K562 (cell line): ENCODE data around the gene SAP130. TPM values are rescaled to one million over a fixed set of nuclear protein-coding genes. Genes with fewer than 3 reads are reported as not detected.
A peak's percentile ranks its signal among the peaks of the same experiment; 100 is the strongest.

Experiments used
- ATAC-seq: fragments of 200-7000 bp; cut with Tn5 transposase; 3 replicates; pipeline ENCODE4 v1.9.1; 2020; ENCODE audit warnings: moderate library complexity
- BruUV-seq: library from RNA; stranded (reverse); fragments of 400-500 nt; replicated peaks from 2 replicates; lab custom pipeline; 2021; lab: Mats Ljungman, UMichigan
- CTCF ChIA-PET: fragments of 300-600 bp; formaldehyde crosslinking; extraction: SDS; loops from one replicate; lab custom pipeline; 2021; ENCODE audit warnings: low intra/inter-chr PET ratio; lab: Yijun Ruan, JAX
- POLR2A ChIA-PET: fragments of 300-600, 350-650 bp; sonication (Branson Sonifier 250); formaldehyde crosslinking; extraction: SDS; loops from one replicate; lab custom pipeline; 2021; ENCODE audit warnings: antibody characterized with exemption, inconsistent platforms; lab: Yijun Ruan, JAX
- DNase-seq, 4 experiments: peaks; one replicate each; pipeline versions ENCODE4 v3.0.0 to v3.0.0-alpha.2; 2011 to 2018; ENCODE audit warnings: low spot score in 3 of 4, mixed read lengths in 3 of 4; ENCODE audit errors: extremely low read depth in 1 of 4
- FAIRE-seq: peaks from 2 replicates; lab custom pipeline; 2011; peaks lifted over from hg19 to GRCh38; lab: Jason Lieb, UNC
- H2AFZ ChIP-seq: 2 replicates; pipeline ENCODE4 v1.6.0; 2011; ENCODE audit warnings: low read depth, low read length, control low read depth, inconsistent platforms
- H3K27ac ChIP-seq: fragments of 200-600 bp; 3 replicates; pipeline ENCODE4 v1.8.0; 2011; ENCODE audit warnings: low read depth, mild to moderate bottlenecking, control low read depth, inconsistent platforms, low read length, moderate library complexity, mixed read lengths; ENCODE audit errors: extremely low read depth
- H3K27me3 ChIP-seq, 2 experiments: fragments of 300-600 bp in 1 of 2; 2 replicates in 1 of 2; 3 replicates in 1 of 2; pipeline versions ENCODE4 v1.6.0 to v1.8.0; 2011; ENCODE audit warnings: inconsistent platforms in 2 of 2, low read length in 2 of 2, mild to moderate bottlenecking in 1 of 2, mixed read lengths in 1 of 2, moderate library complexity in 1 of 2; ENCODE audit not compliant: control insufficient read depth in 2 of 2, insufficient read depth in 2 of 2
- H3K36me3 ChIP-seq: fragments of 300-600 bp; 3 replicates; pipeline ENCODE4 v1.8.0; 2011; ENCODE audit warnings: mild to moderate bottlenecking, low read length, inconsistent platforms; ENCODE audit not compliant: control insufficient read depth, insufficient read depth
- H3K4me1 ChIP-seq, 2 experiments: fragments of 200-600 bp in 1 of 2; replicated peaks in 1 of 2; 2 replicates in 1 of 2; 3 replicates in 1 of 2; pipeline versions ENCODE4 v1.5.1 to v1.8.0; 2011; ENCODE audit warnings: inconsistent platforms in 2 of 2, low read length in 2 of 2, mild to moderate bottlenecking in 1 of 2, mixed read lengths in 1 of 2, moderate library complexity in 1 of 2; ENCODE audit not compliant: control insufficient read depth in 2 of 2, insufficient read depth in 2 of 2
- H3K4me2 ChIP-seq: 2 replicates; pipeline ENCODE4 v1.6.1; 2011; ENCODE audit warnings: low read length, control low read depth, inconsistent platforms, mixed read lengths; ENCODE audit not compliant: insufficient read depth
- H3K4me3 ChIP-seq: fragments of 200-600 bp; sonication (generic), shearing (Covaris generic); 2 replicates; pipeline ENCODE4 v1.5.1; 2016; ENCODE audit warnings: control low read depth, inconsistent platforms
- H3K79me2 ChIP-seq: fragments of 200-600 bp; 3 replicates; pipeline ENCODE4 v1.8.0; 2011; ENCODE audit warnings: low read length, inconsistent platforms; ENCODE audit not compliant: control insufficient read depth, insufficient read depth
- H3K9ac ChIP-seq, 2 experiments: 2 replicates each; pipeline versions ENCODE4 v1.6.0 to v1.6.1; 2011; ENCODE audit warnings: low read depth in 2 of 2, low read length in 2 of 2, control low read depth in 1 of 2, inconsistent platforms in 1 of 2, mild to moderate bottlenecking in 1 of 2, mixed read lengths in 1 of 2; ENCODE audit not compliant: insufficient read depth in 1 of 2
- H3K9me1 ChIP-seq: one replicate; pipeline ENCODE4 v1.6.0; 2011; ENCODE audit warnings: inconsistent platforms, mild to moderate bottlenecking, low read length, moderate library complexity; ENCODE audit not compliant: control insufficient read depth, insufficient read depth
- H3K9me3 ChIP-seq: replicated peaks from 2 replicates; pipeline ENCODE4 v1.5.1; 2011; ENCODE audit warnings: low read depth, low read length, inconsistent platforms; ENCODE audit not compliant: control insufficient read depth, insufficient read depth
- H4K20me1 ChIP-seq: replicated peaks from 2 replicates; pipeline ENCODE4 v1.6.1; 2011; ENCODE audit warnings: low read length, inconsistent platforms, mixed read lengths; ENCODE audit not compliant: control insufficient read depth, insufficient read depth
- FOXJ2 ChIP-seq: fragments of 200-800 bp; sonication (Bioruptor generic); IDR thresholded peaks from 2 replicates; pipeline ENCODE4 v1.6.1; 2016; ENCODE audit warnings: missing genetic modification characterization, missing compliant biosample characterization
- JUNB ChIP-seq: fragments of 450-650 bp; formaldehyde crosslinking; conservative IDR thresholded peaks from 2 replicates; pipeline ENCODE4 v1.4.0; 2020; ENCODE audit warnings: mild to moderate bottlenecking
- RBM25 ChIP-seq: fragments of 200-400 bp; formaldehyde crosslinking; IDR thresholded peaks from 2 replicates; pipeline ENCODE4 v1.6.1; 2018; ENCODE audit warnings: low read length, low read depth, moderate library complexity; ENCODE audit not compliant: severe bottlenecking
- ZC3H11A ChIP-seq: IDR thresholded peaks from 2 replicates; pipeline ENCODE4 v1.6.1; 2012; ENCODE audit warnings: low read depth, low read length, improper control_type of control experiment
- ZNF121 ChIP-seq: sonication (generic); formaldehyde crosslinking; conservative IDR thresholded peaks from 2 replicates; pipeline ENCODE4 v1.8.0; 2022; ENCODE audit warnings: missing genetic modification reagents
- ZNF133 ChIP-seq: fragments of 250-450 bp; sonication (Bioruptor Pico); IDR thresholded peaks from 2 replicates; pipeline ENCODE4 v1.4.0; 2020; ENCODE audit warnings: mild to moderate bottlenecking
- ZNF232 ChIP-seq: sonication (generic); formaldehyde crosslinking; IDR thresholded peaks from 2 replicates; pipeline ENCODE4 v1.8.0; 2022; ENCODE audit warnings: mild to moderate bottlenecking, missing genetic modification reagents
- ZNF57 ChIP-seq: fragments of 450-650 bp; formaldehyde crosslinking; IDR thresholded peaks from 2 replicates; pipeline ENCODE4 v1.4.0; 2020; ENCODE audit warnings: mild to moderate bottlenecking, moderate library complexity
- WGBS: fragments of 100-300 bp; shearing (Covaris generic); methylation state at CpG from one replicate; pipeline ENCODE4 v1.1.6; 2016; ENCODE audit warnings: low coverage, mixed read lengths; ENCODE audit not compliant: insufficient coverage; ENCODE audit errors: missing lambda C conversion rate; 5-methylcytosine and 5-hydroxymethylcytosine counted together
- in situ Hi-C: fragments of 300-500 bp; cut with MboI; formaldehyde crosslinking; loops from 4 replicates; pipeline ENCODE4 v1.15.0; 2018; ENCODE audit warnings: inconsistent platforms, mixed read lengths
- intact Hi-C: fragments of 100-400 bp; cut with micrococcal nuclease; formaldehyde crosslinking; loops from 2 replicates; pipeline ENCODE4 v1.14.2; 2022
- polyA plus RNA-seq, 8 experiments: library from polyadenylated mRNA; depleted of rRNA in 4 of 8; stranded (reverse) in 5 of 8; unstranded in 3 of 8; fragments of >200 nt; fragmentation: Nextera tagmentation in 2 of 8; fragmentation: Illumina TruSeq in 1 of 8; extraction: Ambion mirVana in 2 of 8; extraction: Trizol in 1 of 8; gene quantifications; 2 replicates each; pipeline versions ENCODE4 v1.2.1 to v1.2.3, GENCODE V29; 2011 to 2014; ENCODE audit warnings: inconsistent platforms in 1 of 8, missing spikeins in 1 of 8
- total RNA-seq, 7 experiments: library from RNA; depleted of rRNA in 6 of 7; stranded (reverse); fragments of >200 nt in 6 of 7; fragmentation: Illumina TruSeq in 2 of 7; extraction: Trizol in 2 of 7; gene quantifications; 2 replicates each; pipeline versions ENCODE4 v1.2.1 to v1.2.3, GENCODE V29; 2011 to 2021; ENCODE audit warnings: low replicate concordance in 1 of 7
- TF ChIP-seq, protein P1 (sequence below): fragments of 200-400 bp; formaldehyde crosslinking; IDR thresholded peaks from 2 replicates; pipeline ENCODE4 v1.6.1; 2017; ENCODE audit warnings: mild to moderate bottlenecking, low read depth, low read length, moderate library complexity
- TF ChIP-seq, protein P2 (sequence below): conservative IDR thresholded peaks from 2 replicates; pipeline ENCODE4 v1.6.1; 2011; ENCODE audit warnings: low read depth, mild to moderate bottlenecking, low read length; ENCODE audit not compliant: control insufficient read depth

The SAP130 gene
- total and polyA plus RNA-seq, 9 of the 15 experiments (the other 6 are each of a cell fraction or from before 2014, with no cell fraction given): 4.5 to 33.4 (median 7.4) TPM

DNA sequence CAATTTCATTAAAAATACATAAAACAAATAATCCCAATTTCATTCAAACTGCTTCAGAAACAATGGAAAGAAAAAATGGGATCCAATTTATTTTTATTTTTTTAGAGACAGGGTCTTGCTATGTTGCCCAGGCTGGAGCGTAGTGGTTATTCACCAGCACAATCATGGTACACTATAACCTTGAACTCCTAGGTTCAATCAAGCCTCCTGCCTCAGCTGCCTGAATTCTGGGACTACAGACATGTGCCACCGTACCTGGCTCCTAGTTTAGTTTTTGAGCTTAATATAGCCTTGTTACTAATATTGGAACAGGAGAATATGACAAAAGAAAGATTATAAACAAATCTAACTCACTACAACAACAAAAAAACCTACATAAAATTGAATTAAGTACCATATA is 34.2 kb downstream of the SAP130 start:
- no peak for ATAC-seq
- WGBS: 76% methylated on average over 2 of the region's 2 CpGs
- peak; percentile 15 for FAIRE-seq
- Histone ChIP-seq H2AFZ (no peak overlapping the region), H3K4me2 (no peak overlapping the region), H3K9ac (no peak overlapping the region), H3K9me3 (no peaks in the 10 kb centered on the region), H3K27ac (no peak overlapping the region), H3K9me1 (no peaks in the 10 kb centered on the region), H3K4me3 (no peak overlapping the region), H4K20me1 (no peaks in the 10 kb centered on the region), H3K4me1 (no peaks in the 10 kb centered on the region), H3K36me3 (peaks cover 75% of the 10 kb centered on the region), H3K27me3 (no peaks in the 10 kb centered on the region), H3K79me2 (no peaks in the 10 kb centered on the region)
- in situ Hi-C loops: no loop called here
- no TSS peak for BruUV-seq
- TF ChIP-seq ZNF121 (CRISPR knock-in tag): 0 out of 2 replicates have a peak, but pooled peaks have one; percentile 39
- TF ChIP-seq FOXJ2: no peak
- peak; percentile 18 for TF ChIP-seq RBM25
- TF ChIP-seq ZC3H11A: no peak
- intact Hi-C loops: no loop called here
- ChIA-PET POLR2A (interaction anchor here (0.6 kb wide), 1 partner anchor 16 kb away, joined by 3 read pairs; no protein-coding TSS in a partner anchor), CTCF (no interaction called here)
- DNase-seq: no peak

DNA sequence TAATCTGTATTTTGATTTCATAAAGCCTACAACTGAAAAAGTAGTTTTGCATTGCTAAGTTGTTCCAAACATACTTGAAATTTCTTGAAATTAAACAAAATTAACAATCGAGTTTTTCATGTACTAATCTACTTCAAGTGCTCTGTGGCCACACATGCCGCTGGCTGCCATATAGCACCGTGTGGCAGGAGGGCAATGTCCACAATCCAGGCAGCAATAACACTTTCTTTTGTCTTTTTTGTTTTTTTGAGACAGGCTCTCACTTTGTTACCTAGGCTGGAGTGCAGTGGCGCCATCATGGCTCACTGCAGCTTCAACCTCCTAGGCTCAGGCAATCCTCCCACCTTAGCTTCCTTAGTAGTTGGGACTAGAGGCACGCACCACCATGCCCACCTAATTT is 36.1 kb downstream of the SAP130 start:
- H3K4me2 ChIP-seq: no peak overlapping the region
- no peak for DNase-seq
- WGBS: 77% methylated on average over 5 of the region's 5 CpGs
- H3K27ac ChIP-seq: no peak overlapping the region
- no peaks in the 10 kb centered on the region for H3K4me1 ChIP-seq
- no peak overlapping the region for H3K4me3 ChIP-seq
- no peak overlapping the region for H2AFZ ChIP-seq
- H3K9ac ChIP-seq: no peak overlapping the region
- H3K9me1 ChIP-seq: no peaks in the 10 kb centered on the region
- in situ Hi-C loops (no loop called here), intact Hi-C loops (no loop called here)
- no peaks in the 10 kb centered on the region for H3K27me3 ChIP-seq
- H3K36me3 ChIP-seq: peaks cover 77% of the 10 kb centered on the region
- TF ChIP-seq, protein P1, sequence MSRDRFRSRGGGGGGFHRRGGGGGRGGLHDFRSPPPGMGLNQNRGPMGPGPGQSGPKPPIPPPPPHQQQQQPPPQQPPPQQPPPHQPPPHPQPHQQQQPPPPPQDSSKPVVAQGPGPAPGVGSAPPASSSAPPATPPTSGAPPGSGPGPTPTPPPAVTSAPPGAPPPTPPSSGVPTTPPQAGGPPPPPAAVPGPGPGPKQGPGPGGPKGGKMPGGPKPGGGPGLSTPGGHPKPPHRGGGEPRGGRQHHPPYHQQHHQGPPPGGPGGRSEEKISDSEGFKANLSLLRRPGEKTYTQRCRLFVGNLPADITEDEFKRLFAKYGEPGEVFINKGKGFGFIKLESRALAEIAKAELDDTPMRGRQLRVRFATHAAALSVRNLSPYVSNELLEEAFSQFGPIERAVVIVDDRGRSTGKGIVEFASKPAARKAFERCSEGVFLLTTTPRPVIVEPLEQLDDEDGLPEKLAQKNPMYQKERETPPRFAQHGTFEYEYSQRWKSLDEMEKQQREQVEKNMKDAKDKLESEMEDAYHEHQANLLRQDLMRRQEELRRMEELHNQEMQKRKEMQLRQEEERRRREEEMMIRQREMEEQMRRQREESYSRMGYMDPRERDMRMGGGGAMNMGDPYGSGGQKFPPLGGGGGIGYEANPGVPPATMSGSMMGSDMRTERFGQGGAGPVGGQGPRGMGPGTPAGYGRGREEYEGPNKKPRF: no peak
- TF ChIP-seq ZNF57 (CRISPR knock-in tag): no peak
- no peak for TF ChIP-seq JUNB (CRISPR knock-in tag)
- TF ChIP-seq ZNF133 (CRISPR knock-in tag): no peak
- TF ChIP-seq, protein P2, sequence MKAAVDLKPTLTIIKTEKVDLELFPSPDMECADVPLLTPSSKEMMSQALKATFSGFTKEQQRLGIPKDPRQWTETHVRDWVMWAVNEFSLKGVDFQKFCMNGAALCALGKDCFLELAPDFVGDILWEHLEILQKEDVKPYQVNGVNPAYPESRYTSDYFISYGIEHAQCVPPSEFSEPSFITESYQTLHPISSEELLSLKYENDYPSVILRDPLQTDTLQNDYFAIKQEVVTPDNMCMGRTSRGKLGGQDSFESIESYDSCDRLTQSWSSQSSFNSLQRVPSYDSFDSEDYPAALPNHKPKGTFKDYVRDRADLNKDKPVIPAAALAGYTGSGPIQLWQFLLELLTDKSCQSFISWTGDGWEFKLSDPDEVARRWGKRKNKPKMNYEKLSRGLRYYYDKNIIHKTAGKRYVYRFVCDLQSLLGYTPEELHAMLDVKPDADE: no peak
- no peak for TF ChIP-seq ZNF232 (CRISPR knock-in tag)
- BruUV-seq: no TSS peak
- ATAC-seq: no peak
- FAIRE-seq: peak; percentile 37
- CTCF ChIA-PET: no interaction called here
- H3K9me3 ChIP-seq: no peaks in the 10 kb centered on the region
- H3K79me2 ChIP-seq: no peaks in the 10 kb centered on the region
- no peaks in the 10 kb centered on the region for H4K20me1 ChIP-seq
- POLR2A ChIA-PET: interaction anchor here (1.2 kb wide), 1 partner anchor 8 kb away, joined by 3 read pairs; no protein-coding TSS in a partner anchor
